Epithelial cell of esophagus (primary cell): ENCODE results near the gene KLHDC10.
"Not testable (repeated sequence)": the region's sequence is repeated elsewhere in the genome, so short reads cannot be mapped to it uniquely, and the experiment has no call there.

Experiments
- DNase-seq: peaks from one replicate; pipeline ENCODE4 v3.0.0; 2010; ENCODE audit warnings: low read depth
- H3K4me3 ChIP-seq: 2 replicates; pipeline ENCODE4 v1.5.1; 2011; ENCODE audit warnings: mild to moderate bottlenecking, low read length, control low read depth
- CTCF ChIP-seq: IDR thresholded peaks from 2 replicates; pipeline ENCODE4 v1.5.1; 2011; ENCODE audit warnings: low read depth, mild to moderate bottlenecking, low read length, control low read depth, inconsistent platforms; ENCODE audit not compliant: insufficient read depth; ENCODE audit errors: missing control alignments

Gene KLHDC10

GRCh38 chr7:130143334-130143732, 73.0 kb downstream of the KLHDC10 start:
- no peak for DNase-seq
- TF ChIP-seq CTCF = no peak
- no peak overlapping the region for H3K4me3 ChIP-seq

GRCh38 chr7:130143986-130144311, 73.6 kb downstream of the KLHDC10 start:
- no peak for DNase-seq
- TF ChIP-seq CTCF = no peak
- H3K4me3 ChIP-seq = no peak overlapping the region

GRCh38 chr7:130144312-130145171, 74.2 kb downstream of the KLHDC10 start:
- no peak overlapping the region for H3K4me3 ChIP-seq
- TF ChIP-seq CTCF = no peak
- peak; percentile 46 for DNase-seq

- no peak for DNase-seq
- no peak overlapping the region for H3K4me3 ChIP-seq
- no peak for TF ChIP-seq CTCF
Measured at GRCh38 chr7:130145424-130146100, 75.2 kb downstream of the KLHDC10 start.

GRCh38 chr7:130146142-130146541, 75.8 kb downstream of the KLHDC10 start:
- not testable (repeated sequence) for DNase-seq, H3K4me3 ChIP-seq

- H3K4me3 ChIP-seq = no peak overlapping the region
- no peak for TF ChIP-seq CTCF
- DNase-seq = no peak
Measured at GRCh38 chr7:130146693-130147405, 76.5 kb downstream of the KLHDC10 start.

- no peak overlapping the region for H3K4me3 ChIP-seq
- no peak for DNase-seq
- no peak for TF ChIP-seq CTCF
Measured at GRCh38 chr7:130147710-130148325, 77.5 kb downstream of the KLHDC10 start.
